Type B pancreatic cell (in vitro differentiated cells): ENCODE results near the gene NUDT19. TPM values are rescaled to one million over a fixed set of nuclear protein-coding genes. Genes with fewer than 3 reads are reported as not detected.

Source experiments
- DNase-seq: peaks from one replicate; pipeline ENCODE4 v3.0.0; 2021; ENCODE audit warnings: mixed read lengths; ENCODE audit not compliant: unreplicated experiment; ENCODE audit errors: extremely low spot score
- H3K27ac Mint-ChIP-seq: 2 replicates; pipeline ENCODE4 v1.8.0; 2021; ENCODE audit warnings: mild to moderate bottlenecking, mixed read lengths
- H3K27me3 Mint-ChIP-seq: 2 replicates; pipeline ENCODE4 v1.8.0; 2021; ENCODE audit warnings: mixed read lengths
- H3K36me3 Mint-ChIP-seq: 2 replicates; pipeline ENCODE4 v1.8.0; 2021; ENCODE audit warnings: mixed read lengths
- H3K4me1 Mint-ChIP-seq: one replicate; pipeline ENCODE4 v1.8.0; 2021; ENCODE audit warnings: mixed read lengths; ENCODE audit not compliant: unreplicated experiment
- H3K4me3 Mint-ChIP-seq: 2 replicates; pipeline ENCODE4 v1.8.0; 2021; ENCODE audit warnings: mild to moderate bottlenecking, mixed read lengths
- H3K9me3 Mint-ChIP-seq: 2 replicates; pipeline ENCODE4 v1.8.0; 2021; ENCODE audit warnings: mixed read lengths
- CTCF ChIP-seq: fragments of 200-600 bp; sonication (generic); conservative IDR thresholded peaks from 2 replicates; pipeline ENCODE4 v1.5.0; 2021; ENCODE audit warnings: antibody characterized with exemption, mild to moderate bottlenecking
- total RNA-seq: library from RNA; stranded (reverse); gene quantifications from 2 replicates; pipeline ENCODE4 v1.2.1, GENCODE V29; 2021; ENCODE audit warnings: low replicate concordance

Gene NUDT19
- total RNA-seq, 1 donor from 2014 or later: 10.8 TPM

GRCh38 chr19:32658527-32658926, 33.1 kb upstream of the NUDT19 start:
- no peak for DNase-seq
- no peak for TF ChIP-seq CTCF
- H3K4me1 Mint-ChIP-seq: no peaks in the 10 kb centered on the region
- H3K27ac Mint-ChIP-seq: no peak overlapping the region
- H3K9me3 Mint-ChIP-seq: no peaks in the 10 kb centered on the region
- H3K4me3 Mint-ChIP-seq: no peak overlapping the region
- H3K27me3 Mint-ChIP-seq: no peaks in the 10 kb centered on the region
- no peaks in the 10 kb centered on the region for H3K36me3 Mint-ChIP-seq

DNA sequence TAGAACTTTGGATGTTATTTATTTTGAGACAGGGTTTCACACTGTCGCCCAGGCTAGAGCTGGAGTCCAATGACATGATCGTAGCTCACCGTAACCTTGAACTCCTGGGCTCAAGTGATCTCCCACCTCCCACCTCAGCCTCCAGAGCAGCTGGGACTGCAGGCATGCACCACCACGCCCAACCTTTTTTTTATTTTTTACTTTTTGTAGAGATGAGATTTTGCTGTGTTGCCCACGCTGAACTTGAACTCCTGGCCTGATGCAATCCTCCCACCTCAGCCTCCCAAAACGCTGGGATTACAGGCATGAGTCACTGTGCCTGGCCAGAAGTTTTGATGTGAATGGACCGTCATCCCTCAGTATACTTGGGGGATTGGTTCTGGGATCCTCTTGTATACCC, 30.3 kb upstream of the NUDT19 start:
- H3K36me3 Mint-ChIP-seq: no peaks in the 10 kb centered on the region
- TF ChIP-seq CTCF: no peak
- DNase-seq: no peak
- H3K4me3 Mint-ChIP-seq: no peak overlapping the region
- H3K4me1 Mint-ChIP-seq: no peaks in the 10 kb centered on the region
- H3K27ac Mint-ChIP-seq: no peak overlapping the region
- H3K27me3 Mint-ChIP-seq: no peaks in the 10 kb centered on the region
- H3K9me3 Mint-ChIP-seq: no peaks in the 10 kb centered on the region

DNA sequence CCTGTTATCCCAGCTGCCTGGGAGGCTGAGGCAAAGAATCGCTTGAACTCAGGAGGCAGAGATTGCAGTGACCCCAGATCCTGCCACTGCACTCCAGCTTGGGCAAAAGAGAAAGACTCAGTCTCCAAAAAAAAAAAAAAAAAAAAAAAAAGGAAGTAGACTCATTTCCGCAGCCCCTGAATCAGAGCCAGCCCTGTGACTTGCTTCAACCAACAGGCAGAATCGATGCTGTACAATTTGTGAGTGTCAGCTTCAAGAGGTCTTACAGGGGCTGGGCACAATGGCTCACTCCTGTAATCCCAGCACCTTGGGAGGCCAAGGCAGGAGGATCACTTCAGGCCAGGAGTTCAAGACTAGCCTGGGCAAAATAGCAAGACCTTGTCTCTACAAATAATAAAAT, 29.4 kb upstream of the NUDT19 start:
- no peak for DNase-seq
- no peaks in the 10 kb centered on the region for H3K4me1 Mint-ChIP-seq
- H3K27me3 Mint-ChIP-seq: no peaks in the 10 kb centered on the region
- H3K9me3 Mint-ChIP-seq: no peaks in the 10 kb centered on the region
- H3K27ac Mint-ChIP-seq: no peak overlapping the region
- H3K4me3 Mint-ChIP-seq: no peak overlapping the region
- no peak for TF ChIP-seq CTCF
- H3K36me3 Mint-ChIP-seq: no peaks in the 10 kb centered on the region

DNA sequence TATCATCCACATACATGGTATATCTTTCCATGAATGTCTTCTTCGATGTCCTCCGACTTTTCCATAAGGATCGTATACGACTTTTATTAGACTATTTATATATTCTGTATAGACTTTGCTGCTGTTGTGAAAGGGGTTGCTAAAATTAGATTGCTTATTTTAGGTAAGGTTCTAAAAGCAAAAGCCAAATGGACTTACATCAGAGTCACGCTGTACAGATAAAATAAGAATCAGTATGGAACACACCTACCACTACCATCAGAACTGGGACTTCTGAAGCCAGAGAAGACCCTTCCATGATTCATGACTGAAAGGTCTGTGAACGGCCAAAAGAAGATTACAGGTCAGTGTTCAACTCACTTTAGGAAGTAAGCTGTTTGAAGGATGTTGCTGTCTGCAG, 25.5 kb upstream of the NUDT19 start:
- H3K27ac Mint-ChIP-seq: no peak overlapping the region
- H3K27me3 Mint-ChIP-seq: no peaks in the 10 kb centered on the region
- DNase-seq: no peak
- peaks cover 4% of the 10 kb centered on the region for H3K36me3 Mint-ChIP-seq
- H3K4me1 Mint-ChIP-seq: peaks cover 17% of the 10 kb centered on the region
- no peak for TF ChIP-seq CTCF
- H3K9me3 Mint-ChIP-seq: no peaks in the 10 kb centered on the region
- no peak overlapping the region for H3K4me3 Mint-ChIP-seq

GRCh38 chr19:32669310-32669709, 22.3 kb upstream of the NUDT19 start:
- H3K27me3 Mint-ChIP-seq: no peaks in the 10 kb centered on the region
- peak overlapping the region; percentile 56 for H3K4me3 Mint-ChIP-seq
- no peaks in the 10 kb centered on the region for H3K9me3 Mint-ChIP-seq
- TF ChIP-seq CTCF: no peak
- peak overlapping the region; percentile 52 for H3K27ac Mint-ChIP-seq
- no peak for DNase-seq
- peaks cover 4% of the 10 kb centered on the region for H3K36me3 Mint-ChIP-seq
- peaks cover 21% of the 10 kb centered on the region for H3K4me1 Mint-ChIP-seq
